Muscle of back (tissue), 11 donors: ENCODE measurements around the gene TACC3. TPM values are rescaled to one million over a fixed set of nuclear protein-coding genes. Genes with fewer than 3 reads are reported as not detected.

Source experiments
- DNase-seq, 3 donors: peaks; one replicate each; pipeline versions ENCODE4 v3.0.0 to v3.0.0-alpha.2; 2013
- polyA plus RNA-seq, 10 donors: library from polyadenylated mRNA; unstranded; fragments of 120-200 nt; gene quantifications; one replicate each; pipeline ENCODE4 v1.2.1, GENCODE V29; 2013; ENCODE audit not compliant: insufficient read length in 10 of 10

Gene TACC3
- polyA plus RNA-seq, 10 donors = 17.2 to 39.8 (median 26.8) TPM

DNA sequence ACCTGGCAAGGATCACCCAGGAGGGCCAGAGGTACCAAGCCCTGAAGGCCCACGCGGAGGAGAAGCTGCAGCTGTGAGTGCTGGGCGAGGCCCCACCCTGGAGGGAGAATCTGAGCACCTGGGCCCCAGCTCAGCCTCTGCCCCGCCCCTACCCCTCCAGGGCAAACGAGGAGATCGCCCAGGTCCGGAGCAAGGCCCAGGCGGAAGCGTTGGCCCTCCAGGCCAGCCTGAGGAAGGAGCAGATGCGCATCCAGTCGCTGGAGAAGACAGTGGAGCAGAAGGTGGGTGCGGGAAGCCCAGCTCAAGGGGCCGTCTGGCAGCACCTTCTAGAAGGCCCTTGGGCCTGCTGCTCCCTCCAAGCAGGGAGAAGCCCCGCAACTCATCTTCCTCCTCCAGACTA is 23.2 kb downstream of the TACC3 start:
- DNase-seq = no peak

DNA sequence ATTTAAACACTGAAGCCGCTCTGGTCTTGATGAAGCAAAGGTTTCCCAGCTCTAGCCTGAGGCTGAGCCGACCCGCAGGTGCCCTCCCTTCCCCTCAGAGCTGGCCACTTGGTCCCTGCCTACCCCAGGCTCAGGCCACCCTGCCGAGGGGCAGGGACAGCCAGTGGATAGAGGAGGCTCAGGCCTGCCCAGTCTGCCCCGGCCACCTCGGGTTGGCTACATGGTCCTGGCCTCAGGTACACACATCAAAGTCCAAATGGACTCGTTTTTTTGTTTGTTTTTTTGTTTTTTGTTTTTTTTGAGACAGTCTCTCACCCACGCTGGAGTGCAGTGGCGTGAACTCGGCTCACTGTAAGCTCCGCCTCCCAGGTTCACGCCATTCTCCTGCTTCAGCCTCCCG is 23.8 kb downstream of the TACC3 start:
- DNase-seq = no peak

DNA sequence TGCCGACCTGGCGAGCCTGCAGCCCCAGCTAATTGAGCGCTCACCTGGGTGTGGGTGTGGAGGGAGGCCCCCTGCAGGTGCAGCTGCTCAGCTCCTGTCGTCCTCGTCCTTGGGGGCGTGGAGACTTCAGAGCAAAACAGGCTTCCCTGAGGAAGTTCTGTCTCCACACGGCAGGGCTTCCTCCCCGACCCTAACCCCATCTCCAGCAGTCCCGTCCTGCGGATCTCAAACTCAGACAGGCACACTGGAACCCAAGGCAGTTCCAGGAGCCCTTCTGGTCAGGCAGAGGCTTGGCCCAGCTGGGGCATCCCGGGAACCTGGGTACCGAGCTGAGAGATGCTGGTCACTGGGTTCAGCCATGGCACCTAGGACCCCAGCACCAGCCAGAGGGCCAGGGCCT is 24.4 kb downstream of the TACC3 start:
- no peak for DNase-seq

- DNase-seq = peak; percentile 29 to 75 (median 58)
Observed at GRCh38 chr4:1746265-1746691, 25.0 kb downstream of the TACC3 start.

GRCh38 chr4:1746919-1747602 is 25.7 kb downstream of the TACC3 start:
- no peak for DNase-seq

- no peak for DNase-seq
Observed at GRCh38 chr4:1747603-1747967, 26.3 kb downstream of the TACC3 start.

DNA sequence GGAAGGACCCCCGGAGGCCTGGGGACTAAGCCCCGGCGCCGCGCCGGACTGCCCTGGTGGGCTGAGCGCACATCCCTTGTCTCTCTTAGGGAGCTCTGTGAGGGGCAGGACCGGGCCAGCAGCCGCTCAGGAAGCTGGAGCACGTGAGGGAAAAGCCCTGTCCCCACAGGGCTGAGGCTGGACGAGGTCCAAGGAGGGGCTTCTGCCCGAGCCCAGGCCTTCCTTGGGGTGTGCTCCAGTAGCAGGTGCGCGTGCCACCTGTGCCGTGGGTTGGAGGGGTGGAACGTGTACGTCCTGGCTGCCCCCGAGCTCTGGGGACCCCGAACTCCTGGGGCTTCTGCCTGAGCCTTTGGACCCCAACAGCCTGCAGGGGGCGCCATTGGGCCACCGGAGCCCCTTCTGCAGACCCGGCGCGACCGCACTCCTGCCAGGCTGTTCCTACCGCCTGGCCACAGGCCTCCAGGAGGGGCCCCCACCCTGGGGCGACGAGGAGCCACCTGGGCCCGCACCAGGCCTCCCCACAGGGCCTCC is 27.2 kb downstream of the TACC3 start:
- peak; percentile 31 to 76 (median 64) for DNase-seq

DNA sequence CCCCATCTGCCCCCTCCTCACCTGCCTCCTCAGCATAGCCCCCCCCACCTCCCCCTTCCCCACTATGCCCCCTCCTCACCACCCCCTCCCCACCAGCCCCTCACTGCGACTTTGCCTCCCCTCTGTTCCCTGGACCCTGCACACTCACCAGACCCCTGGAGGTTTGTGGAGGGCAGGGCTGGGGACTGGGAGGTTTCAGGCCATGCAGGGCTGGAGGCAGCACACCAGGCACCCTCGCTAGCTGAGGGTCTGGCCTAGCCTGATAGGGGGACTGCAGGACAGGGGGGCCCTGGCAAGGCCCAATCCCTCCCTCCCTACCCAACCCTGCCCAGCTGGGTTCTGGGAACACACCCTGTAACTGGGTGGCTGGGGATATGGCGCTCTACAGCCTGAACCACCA is 28.0 kb downstream of the TACC3 start:
- no peak for DNase-seq

DNA sequence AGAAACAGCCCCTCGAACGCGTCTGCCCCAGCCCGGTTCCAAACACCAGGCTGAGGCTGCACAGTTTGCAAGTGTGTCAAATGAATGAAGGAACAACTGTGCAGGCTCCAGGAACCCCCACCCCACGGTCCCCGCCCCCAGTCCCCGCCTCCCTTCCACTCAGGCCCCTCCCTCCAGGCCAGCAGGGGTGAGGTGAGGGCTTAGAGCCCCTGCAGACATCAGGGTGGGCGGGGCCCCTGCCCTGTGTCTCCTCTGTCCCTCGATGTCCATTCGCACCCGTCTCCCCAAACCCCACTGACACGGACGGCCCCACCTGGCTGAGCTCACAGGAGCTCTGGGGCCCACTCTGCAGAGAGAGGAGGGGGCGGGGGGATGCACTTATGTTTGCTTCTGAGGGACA is 28.5 kb downstream of the TACC3 start:
- DNase-seq = no peak

DNA sequence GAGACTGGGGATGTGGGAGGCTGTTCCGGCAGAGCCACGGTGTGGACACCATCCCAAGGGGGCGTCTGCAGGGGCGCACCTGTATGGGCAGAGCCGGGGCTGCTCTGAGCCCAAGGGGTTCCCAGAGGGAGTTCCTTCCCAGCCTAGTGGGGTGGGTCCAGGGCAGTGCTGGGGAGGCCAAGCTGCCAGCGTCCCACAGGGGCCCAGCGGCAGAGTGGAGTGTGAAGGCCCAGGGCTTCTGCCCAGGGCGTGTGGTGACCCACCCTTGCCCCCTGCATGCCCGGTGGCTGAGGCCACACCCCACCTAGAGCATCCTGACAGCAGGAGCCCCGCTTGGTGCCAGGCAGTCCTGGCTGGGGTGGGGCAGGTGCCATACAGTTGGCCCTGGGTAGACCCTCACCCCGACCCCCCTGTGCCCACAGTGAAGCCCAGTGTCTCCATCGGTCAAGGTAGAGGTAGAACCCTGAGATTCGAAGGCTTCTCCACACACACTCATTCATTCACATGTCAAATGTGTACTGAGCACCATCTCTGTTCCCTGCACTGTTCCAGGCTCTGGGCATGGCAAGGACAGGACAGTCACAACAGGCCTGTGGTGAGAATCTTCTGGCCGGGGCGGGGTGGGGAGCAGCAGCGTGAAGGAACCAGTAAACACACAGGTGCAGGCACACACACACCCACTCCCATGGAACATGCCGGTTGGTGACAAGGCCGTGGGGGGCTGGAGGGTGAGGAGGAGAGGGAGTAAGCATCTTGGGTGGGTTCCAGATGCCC is 29.2 kb downstream of the TACC3 start:
- no peak for DNase-seq

DNA sequence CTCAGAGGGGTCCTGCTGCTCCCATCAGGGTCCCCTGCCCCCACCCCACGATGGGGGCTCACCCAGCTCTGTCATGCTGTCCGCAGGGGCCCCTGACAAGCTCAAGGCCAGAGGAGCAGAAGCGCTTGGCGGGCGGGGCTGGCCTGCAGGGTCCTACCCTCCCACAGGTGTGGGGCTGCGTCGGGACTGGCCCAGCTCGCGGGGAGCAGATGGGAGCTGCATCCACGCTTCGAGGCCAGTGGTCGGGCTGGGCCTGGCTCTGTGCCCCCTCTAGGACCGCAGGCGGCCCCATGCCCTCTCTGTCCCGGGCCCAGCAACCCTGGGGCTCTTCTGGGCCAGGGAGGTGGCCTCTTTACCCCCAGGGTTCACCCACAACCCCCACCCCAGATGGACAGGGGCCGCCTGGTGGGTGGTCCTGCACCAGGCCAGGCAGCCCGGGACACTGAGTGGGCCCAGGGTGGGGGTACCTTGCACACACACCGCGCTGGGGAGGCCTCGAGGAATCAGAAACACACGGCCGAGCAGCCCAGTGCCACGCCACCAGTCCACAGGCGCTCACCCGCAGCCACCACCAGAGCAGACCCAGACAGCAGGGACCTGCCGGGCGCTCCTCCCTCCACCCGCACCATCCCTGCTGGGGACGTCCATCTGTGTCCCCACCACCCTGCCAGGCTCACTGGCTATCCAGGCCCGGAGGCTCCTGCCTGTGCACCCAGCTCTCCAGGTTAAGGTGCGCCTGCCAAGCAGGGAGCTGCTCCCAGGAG is 30.0 kb downstream of the TACC3 start:
- no peak for DNase-seq

- no peak for DNase-seq
Observed at GRCh38 chr4:1751919-1752283, 30.6 kb downstream of the TACC3 start.

DNA sequence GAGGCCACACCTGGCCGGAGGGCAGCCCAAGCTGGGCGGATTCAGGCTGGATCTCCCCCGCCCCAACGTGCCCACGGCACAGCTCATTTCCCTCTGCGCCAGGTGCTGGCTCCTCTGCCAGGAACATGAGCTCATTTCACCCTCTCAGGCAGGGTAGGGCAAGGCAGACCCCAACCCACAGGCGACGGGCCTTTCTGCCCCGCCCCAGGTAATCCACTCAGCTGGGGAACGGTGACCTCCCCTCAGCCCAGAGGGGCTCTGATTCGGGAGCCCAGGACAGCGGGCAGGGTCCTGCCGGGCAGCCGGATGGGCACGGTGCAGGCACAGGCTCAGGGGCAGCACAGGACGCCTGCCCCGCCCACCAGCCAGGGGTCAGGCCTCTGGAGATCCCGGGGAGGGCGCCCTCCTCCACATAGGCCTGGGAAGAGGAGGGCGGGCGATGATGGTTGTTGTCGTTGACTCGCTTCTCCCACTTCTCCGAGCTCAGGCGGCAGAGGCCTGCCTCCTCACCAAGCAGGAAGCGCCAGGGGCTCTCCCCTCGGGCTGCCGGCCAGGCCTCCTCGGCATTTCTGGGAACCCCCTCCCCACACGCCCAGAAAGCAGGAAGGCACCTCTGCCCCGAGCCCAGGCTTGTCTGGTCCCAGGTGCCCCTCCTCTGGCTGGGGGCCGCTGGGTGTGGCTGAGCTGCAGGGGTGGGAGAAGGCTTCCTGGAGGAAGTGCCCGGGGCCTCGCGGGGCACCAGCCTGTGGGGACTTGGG is 31.1 kb downstream of the TACC3 start:
- DNase-seq = no peak

DNA sequence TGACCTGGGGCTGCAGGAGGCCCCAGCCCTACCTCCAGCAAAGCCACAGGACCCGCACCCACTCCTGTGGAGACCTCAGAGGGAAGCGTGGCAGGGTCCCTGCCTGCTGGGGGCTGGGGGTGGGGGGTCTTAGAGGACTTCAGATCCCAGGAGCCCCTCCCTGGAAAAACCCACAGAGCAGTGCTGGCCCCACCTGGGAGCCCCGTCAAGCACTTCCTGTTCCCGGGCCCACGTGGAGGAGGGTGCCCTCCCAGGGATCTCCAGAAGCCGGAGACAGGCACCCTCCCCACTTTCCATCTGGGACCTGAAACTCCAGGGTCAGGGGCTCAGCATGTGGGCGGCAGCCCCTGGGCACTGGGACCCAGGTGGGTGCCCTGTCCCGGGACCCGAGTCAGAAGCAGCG is 32.0 kb downstream of the TACC3 start:
- no peak for DNase-seq

DNA sequence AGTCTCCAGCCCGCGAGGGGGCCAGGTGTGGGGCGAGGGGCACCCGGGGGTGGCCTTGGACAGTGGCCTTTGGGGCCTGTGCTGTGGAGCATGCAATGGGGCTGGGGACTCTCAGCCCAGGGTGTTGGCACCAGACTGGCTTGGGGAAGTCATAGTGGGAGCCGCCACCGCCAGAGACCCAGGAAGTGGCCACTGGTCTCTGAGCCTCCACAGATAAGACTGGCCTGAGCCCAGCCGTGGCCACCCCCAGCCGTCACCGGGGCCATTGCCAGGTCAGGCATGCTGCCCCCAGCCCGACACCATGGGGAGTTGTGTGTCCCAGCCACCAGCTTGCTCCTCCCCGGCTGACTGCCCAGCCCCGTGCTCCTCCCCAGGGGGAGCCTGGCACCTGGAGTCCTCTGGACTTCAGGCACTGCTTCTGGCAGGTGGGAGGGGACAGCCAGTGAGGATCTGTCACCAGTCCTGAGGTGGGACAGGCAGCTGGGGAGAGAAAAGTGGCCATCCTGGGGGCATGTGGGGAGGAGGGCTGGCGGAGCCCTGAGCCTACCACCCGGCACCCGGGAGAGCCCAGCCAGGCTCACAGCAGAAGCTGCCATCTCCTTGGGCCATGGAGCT is 32.5 kb downstream of the TACC3 start:
- no peak for DNase-seq

DNA sequence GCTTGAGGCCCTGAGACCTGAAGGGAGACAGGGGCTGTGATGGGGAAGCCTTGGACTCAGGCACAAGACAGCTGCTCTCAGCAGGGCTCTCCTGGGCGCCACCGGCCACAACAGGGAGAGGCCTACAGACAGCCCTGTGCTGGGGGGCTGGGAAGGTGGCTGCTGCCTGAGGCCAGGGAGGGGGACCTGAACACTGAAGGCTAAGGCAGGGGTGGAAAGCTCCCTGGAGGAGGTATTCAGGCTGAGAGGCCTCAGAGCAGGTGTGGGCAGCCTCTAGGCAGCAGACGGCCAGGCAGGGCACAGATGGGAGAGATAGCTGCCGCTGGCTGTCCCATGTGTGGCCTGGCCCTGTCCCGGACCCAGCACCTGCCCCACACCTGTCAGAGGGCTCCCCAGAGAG is 33.0 kb downstream of the TACC3 start:
- DNase-seq = no peak

GRCh38 chr4:1755297-1755696 is 34.0 kb downstream of the TACC3 start:
- DNase-seq = no peak

DNA sequence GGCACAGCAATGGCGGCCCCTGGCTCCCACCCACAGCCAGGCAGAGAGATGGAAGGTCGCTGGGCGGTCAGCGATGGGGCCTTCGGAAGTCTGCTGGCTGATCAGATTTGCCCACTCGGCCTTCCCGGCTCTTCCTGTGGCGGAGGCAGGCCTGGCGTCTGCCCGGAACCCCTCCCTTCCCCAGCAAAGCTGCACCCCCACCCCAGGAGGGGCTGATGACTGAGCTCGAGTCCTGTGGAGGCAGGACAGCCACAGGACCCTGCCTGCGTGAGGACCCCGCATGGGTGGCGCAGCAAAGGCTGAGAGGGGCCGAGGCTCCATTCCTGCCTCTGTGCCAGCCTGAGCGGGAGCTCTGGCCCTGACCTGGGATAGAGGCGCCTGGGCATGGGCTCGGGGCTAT is 34.8 kb downstream of the TACC3 start:
- DNase-seq = no peak

- DNase-seq = no peak
Observed at GRCh38 chr4:1756893-1757779, 35.8 kb downstream of the TACC3 start.

DNA sequence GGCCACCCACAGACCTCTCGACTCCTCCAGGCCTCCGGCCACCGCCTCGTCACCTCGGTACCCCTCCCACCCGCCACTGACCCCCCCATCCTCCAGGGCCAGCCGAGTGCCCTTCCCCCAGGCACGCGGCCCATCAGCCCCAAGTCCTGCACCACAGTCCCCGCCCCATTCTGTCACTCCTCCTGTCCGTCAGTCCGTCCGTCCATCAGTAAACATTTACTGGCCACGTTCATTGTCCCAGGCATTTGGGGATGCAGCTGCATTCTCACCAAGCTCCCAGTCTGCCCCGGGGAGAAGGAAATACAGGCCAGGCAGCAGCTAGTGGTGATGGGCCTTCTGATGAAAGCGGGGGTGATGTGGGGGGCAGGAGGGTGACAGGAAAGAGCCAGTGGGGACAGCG is 36.5 kb downstream of the TACC3 start:
- DNase-seq = no peak
